Karpas-422 (cell line): ENCODE data around the gene RETSAT. TPM values are rescaled to one million over a fixed set of nuclear protein-coding genes. Genes with fewer than 3 reads are reported as not detected.
"Not testable (repeated sequence)": the region's sequence is repeated elsewhere in the genome, so short reads cannot be mapped to it uniquely, and the experiment has no call there.

Experiments
- DNase-seq: peaks from one replicate; pipeline ENCODE4 v3.0.0-alpha.2; 2015
- H2AFZ ChIP-seq: fragments of 200-600 bp; sonication (generic); 2 replicates; pipeline ENCODE4 v1.6.1; 2014; ENCODE audit warnings: antibody characterized with exemption, low read length, mixed read lengths
- H3K27ac ChIP-seq: fragments of 200-600 bp; sonication (generic); 2 replicates; pipeline ENCODE4 v1.5.1; 2014; ENCODE audit warnings: mild to moderate bottlenecking, low read length, moderate library complexity
- H3K27me3 ChIP-seq: fragments of 200-600 bp; sonication (generic); 2 replicates; pipeline ENCODE4 v1.6.1; 2014; ENCODE audit warnings: low read length, mixed read lengths
- H3K36me3 ChIP-seq: fragments of 200-600 bp; sonication (generic); 2 replicates; pipeline ENCODE4 v1.6.1; 2014; ENCODE audit warnings: low read length, mixed read lengths; ENCODE audit not compliant: insufficient read depth
- H3K4me1 ChIP-seq: fragments of 200-600 bp; sonication (generic); 2 replicates; pipeline ENCODE4 v1.6.1; 2014; ENCODE audit warnings: mild to moderate bottlenecking, low read length, mixed read lengths
- H3K4me2 ChIP-seq: fragments of 200-600 bp; sonication (generic); 2 replicates; pipeline ENCODE4 v1.6.1; 2014; ENCODE audit warnings: low read length, low read depth, mild to moderate bottlenecking; ENCODE audit not compliant: poor library complexity, severe bottlenecking
- H3K4me3 ChIP-seq: fragments of 200-600 bp; sonication (generic); 2 replicates; pipeline ENCODE4 v1.5.1; 2014; ENCODE audit warnings: mild to moderate bottlenecking, antibody characterized with exemption, low read length, mixed read lengths
- H3K79me2 ChIP-seq: fragments of 200-600 bp; sonication (generic); 2 replicates; pipeline ENCODE4 v1.6.1; 2014; ENCODE audit warnings: mild to moderate bottlenecking, low read length, mixed read lengths
- H3K9ac ChIP-seq: fragments of 200-600 bp; sonication (generic); 2 replicates; pipeline ENCODE4 v1.6.0; 2014; ENCODE audit warnings: low read length
- H3K9me2 ChIP-seq: fragments of 200-600 bp; sonication (generic), shearing (Covaris generic); replicated peaks from 2 replicates; pipeline ENCODE4 v1.6.0; 2014; ENCODE audit warnings: mild to moderate bottlenecking, low read length, moderate library complexity; ENCODE audit not compliant: insufficient read depth
- H3K9me3 ChIP-seq: fragments of 300-700, 200-600 bp; sonication (generic); 2 replicates; pipeline ENCODE4 v1.6.1; 2014; ENCODE audit warnings: low read length, mixed read lengths
- H4K20me1 ChIP-seq: fragments of 200-600 bp; sonication (generic); 2 replicates; pipeline ENCODE4 v1.6.1; 2014; ENCODE audit warnings: mild to moderate bottlenecking, antibody characterized with exemption, low read length, low read depth; ENCODE audit not compliant: insufficient read depth
- total RNA-seq: library from RNA; depleted of rRNA; stranded (reverse); fragments of >200 nt; shearing (Covaris generic); gene quantifications from 2 replicates; pipeline ENCODE4 v1.2.3, GENCODE V29; 2014; ENCODE audit warnings: low replicate concordance

RETSAT gene
- total RNA-seq, 1 experiment from 2014 or later, result 21.6 TPM

DNA sequence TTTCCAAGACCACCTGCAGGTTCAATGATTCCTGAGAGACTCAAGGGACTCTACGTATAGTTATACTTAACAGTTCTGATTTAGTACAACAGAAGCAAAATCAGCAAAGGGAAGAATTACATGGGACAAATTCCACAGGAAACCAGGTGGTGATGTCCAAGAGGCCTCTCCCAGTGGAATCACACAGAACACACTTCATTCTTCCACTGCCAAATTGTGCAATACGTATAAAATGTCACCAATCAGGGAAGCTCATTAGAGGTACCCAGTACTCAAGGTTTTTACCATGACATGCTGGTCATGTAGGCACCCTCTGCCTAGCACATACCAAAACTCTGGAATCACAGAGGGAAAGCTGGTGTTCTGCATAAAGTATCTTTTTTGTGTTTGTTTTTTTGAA is 33.4 kb upstream of the RETSAT start:
- DNase-seq, result no peak
- no peak overlapping the region for H3K4me3 ChIP-seq
- H3K9me3 ChIP-seq, result no peaks in the 10 kb centered on the region
- H3K36me3 ChIP-seq, result no peaks in the 10 kb centered on the region
- H3K27ac ChIP-seq, result no peak overlapping the region
- no peaks in the 10 kb centered on the region for H3K79me2 ChIP-seq
- H2AFZ ChIP-seq, result no peak overlapping the region
- no peaks in the 10 kb centered on the region for H4K20me1 ChIP-seq
- H3K27me3 ChIP-seq, result no peaks in the 10 kb centered on the region
- no peak overlapping the region for H3K4me2 ChIP-seq
- H3K9ac ChIP-seq, result no peak overlapping the region
- H3K9me2 ChIP-seq, result no peaks in the 10 kb centered on the region
- no peaks in the 10 kb centered on the region for H3K4me1 ChIP-seq

DNA sequence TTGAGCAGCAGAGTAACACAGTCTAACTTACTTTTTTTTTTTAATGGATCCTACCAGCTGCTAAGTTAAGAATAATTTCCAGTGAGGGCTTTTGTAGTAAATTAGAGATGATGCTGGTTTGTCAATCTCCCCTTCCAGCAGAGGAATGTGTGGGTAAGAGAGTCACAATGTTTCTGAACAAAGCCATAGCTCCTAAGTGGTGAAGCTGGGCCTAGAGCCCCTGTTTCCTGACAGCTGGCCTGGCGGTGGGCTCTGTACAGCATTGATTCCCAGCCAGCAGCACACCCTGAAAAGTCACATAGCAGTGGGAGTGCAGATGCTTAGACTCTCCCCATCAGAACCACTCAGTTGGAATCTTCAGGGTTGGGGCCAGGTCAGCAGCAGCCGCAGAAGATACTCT is 31.4 kb upstream of the RETSAT start:
- no peak overlapping the region for H3K27ac ChIP-seq
- H3K4me1 ChIP-seq, result no peaks in the 10 kb centered on the region
- no peak overlapping the region for H3K4me3 ChIP-seq
- H3K9ac ChIP-seq, result no peak overlapping the region
- H2AFZ ChIP-seq, result no peak overlapping the region
- H3K79me2 ChIP-seq, result no peaks in the 10 kb centered on the region
- no peaks in the 10 kb centered on the region for H3K27me3 ChIP-seq
- H3K9me3 ChIP-seq, result no peaks in the 10 kb centered on the region
- no peaks in the 10 kb centered on the region for H3K36me3 ChIP-seq
- H3K9me2 ChIP-seq, result no peaks in the 10 kb centered on the region
- no peak for DNase-seq
- no peaks in the 10 kb centered on the region for H4K20me1 ChIP-seq
- H3K4me2 ChIP-seq, result no peak overlapping the region

DNA sequence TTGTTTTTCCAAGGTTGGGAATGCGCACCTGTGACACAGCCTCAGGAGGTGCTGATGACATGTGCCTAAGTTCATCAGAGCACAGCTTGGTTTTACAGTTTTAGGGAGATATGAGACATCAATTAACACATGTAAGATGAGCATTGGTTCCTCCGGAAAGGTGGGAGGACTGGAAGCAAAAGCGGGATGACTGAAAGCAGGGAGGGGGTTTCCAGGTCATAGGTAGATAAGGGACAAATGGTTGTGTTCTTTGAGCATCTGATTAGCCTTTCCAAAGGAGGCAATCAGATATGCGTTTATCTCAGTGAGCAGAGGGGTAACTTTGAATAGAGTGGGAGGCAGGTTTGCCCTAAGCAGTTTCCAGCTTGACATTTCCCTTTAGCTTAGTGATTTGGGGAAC is 29.5 kb upstream of the RETSAT start:
- Histone ChIP-seq H3K79me2 (no peaks in the 10 kb centered on the region), H3K27me3 (no peaks in the 10 kb centered on the region), H3K4me2 (no peak overlapping the region), H4K20me1 (no peaks in the 10 kb centered on the region), H3K9me2 (no peaks in the 10 kb centered on the region), H2AFZ (no peak overlapping the region), H3K9me3 (no peaks in the 10 kb centered on the region), H3K4me3 (no peak overlapping the region), H3K4me1 (no peaks in the 10 kb centered on the region), H3K36me3 (peaks cover 9% of the 10 kb centered on the region), H3K27ac (no peak overlapping the region), H3K9ac (no peak overlapping the region)
- no peak for DNase-seq

DNA sequence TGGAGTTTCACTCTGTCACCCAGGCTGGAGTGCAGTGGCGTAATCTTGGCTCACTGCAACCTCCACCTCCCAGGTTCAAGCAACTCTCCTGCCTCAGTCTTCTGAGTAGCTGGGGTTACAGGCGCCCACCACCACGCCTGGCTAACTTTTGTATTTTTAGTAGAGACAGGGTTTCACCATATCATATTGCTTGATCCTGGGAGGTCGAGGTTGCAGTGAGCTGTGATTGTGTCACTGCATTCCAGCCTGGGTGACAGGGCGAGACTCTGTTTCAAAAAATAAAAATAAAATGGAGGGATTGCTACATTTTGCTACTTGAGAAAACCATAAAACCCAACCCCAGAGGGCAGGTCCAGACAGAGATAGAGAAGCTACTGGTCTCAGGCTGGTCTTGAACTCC is 28.8 kb upstream of the RETSAT start:
- H3K4me3 ChIP-seq, H3K36me3 ChIP-seq, H4K20me1 ChIP-seq, DNase-seq, H3K9me3 ChIP-seq, H3K9ac ChIP-seq, H3K27me3 ChIP-seq, H3K79me2 ChIP-seq, H3K4me1 ChIP-seq, H3K9me2 ChIP-seq, H2AFZ ChIP-seq, H3K27ac ChIP-seq, H3K4me2 ChIP-seq: not testable (repeated sequence)

DNA sequence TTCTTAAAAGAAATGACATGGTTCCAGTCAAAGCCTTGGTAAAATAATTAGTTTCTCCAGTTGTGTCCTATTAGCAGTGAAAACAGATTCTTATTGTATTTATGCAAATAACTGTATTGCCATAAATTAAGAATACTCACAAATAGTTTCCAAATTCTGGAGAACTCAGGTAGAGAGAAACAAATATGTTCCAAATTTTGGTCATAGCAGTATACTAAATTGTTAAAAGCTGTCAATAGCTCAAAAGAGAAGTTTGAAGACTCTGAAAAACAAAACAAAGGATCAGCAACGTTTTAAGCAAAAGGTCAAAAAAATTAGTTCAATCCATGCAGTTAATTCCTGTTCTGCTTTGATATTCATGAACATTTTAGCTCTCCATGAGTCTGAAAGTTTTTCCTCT is 25.7 kb upstream of the RETSAT start:
- Histone ChIP-seq H3K4me3 (no peak overlapping the region), H3K4me2 (no peak overlapping the region), H3K9me2 (no peaks in the 10 kb centered on the region), H3K4me1 (no peaks in the 10 kb centered on the region), H4K20me1 (no peaks in the 10 kb centered on the region), H3K27ac (no peak overlapping the region), H3K79me2 (no peaks in the 10 kb centered on the region), H3K27me3 (no peaks in the 10 kb centered on the region), H3K9me3 (no peaks in the 10 kb centered on the region), H2AFZ (no peak overlapping the region), H3K9ac (no peak overlapping the region), H3K36me3 (peaks cover 15% of the 10 kb centered on the region)
- DNase-seq, result no peak

DNA sequence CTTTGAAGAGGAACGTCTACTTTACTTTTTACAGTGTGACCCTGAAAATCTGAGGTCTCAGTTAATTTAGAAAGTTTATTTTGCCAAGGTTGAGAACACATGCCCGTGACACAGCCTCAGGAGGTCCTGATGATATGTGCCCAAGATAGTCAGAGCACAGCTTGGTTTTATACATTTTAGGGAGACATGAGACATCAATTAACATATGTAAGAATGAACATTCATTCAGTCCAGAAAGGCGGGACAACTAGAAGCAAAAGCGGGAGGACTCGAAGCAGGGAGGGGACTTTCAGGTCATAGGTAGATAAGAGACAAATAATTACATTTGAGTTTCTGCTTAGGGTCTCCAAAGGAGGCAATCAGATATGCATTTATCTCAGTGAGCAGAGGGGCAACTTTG is 23.9 kb upstream of the RETSAT start:
- H3K36me3 ChIP-seq, result peaks cover 15% of the 10 kb centered on the region
- H3K4me3 ChIP-seq, result no peak overlapping the region
- no peak for DNase-seq
- H4K20me1 ChIP-seq, result no peaks in the 10 kb centered on the region
- no peaks in the 10 kb centered on the region for H3K9me2 ChIP-seq
- H3K4me1 ChIP-seq, result no peaks in the 10 kb centered on the region
- no peaks in the 10 kb centered on the region for H3K79me2 ChIP-seq
- H3K27ac ChIP-seq, result no peak overlapping the region
- H3K4me2 ChIP-seq, result no peak overlapping the region
- H3K9ac ChIP-seq, result no peak overlapping the region
- H2AFZ ChIP-seq, result no peak overlapping the region
- H3K27me3 ChIP-seq, result no peaks in the 10 kb centered on the region
- H3K9me3 ChIP-seq, result no peaks in the 10 kb centered on the region

DNA sequence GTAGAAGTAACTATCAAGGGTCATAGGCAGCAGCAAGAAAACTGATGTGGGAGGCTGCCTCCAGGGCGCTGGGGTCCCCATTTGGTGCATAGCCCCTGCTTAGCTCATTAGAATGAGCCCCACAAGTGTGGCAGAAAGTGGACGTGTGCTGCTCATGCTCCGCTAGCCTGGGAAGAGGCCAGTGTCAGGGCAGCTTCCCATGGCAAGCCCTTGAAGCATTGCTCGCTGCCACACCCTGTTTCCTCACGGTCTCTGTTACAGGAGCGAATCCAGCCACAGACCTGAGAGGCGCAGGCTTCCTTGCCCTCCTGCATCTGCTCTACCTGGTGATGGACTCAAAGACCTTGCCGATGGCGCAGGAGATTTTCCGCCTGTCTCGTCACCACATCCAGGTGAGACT is 22.8 kb upstream of the RETSAT start:
- H3K9me2 ChIP-seq, result no peaks in the 10 kb centered on the region
- no peak for DNase-seq
- H3K4me2 ChIP-seq, result no peak overlapping the region
- H3K9ac ChIP-seq, result no peak overlapping the region
- no peaks in the 10 kb centered on the region for H3K79me2 ChIP-seq
- peaks cover 15% of the 10 kb centered on the region for H3K36me3 ChIP-seq
- no peak overlapping the region for H3K27ac ChIP-seq
- H3K4me3 ChIP-seq, result no peak overlapping the region
- no peaks in the 10 kb centered on the region for H4K20me1 ChIP-seq
- no peaks in the 10 kb centered on the region for H3K27me3 ChIP-seq
- no peaks in the 10 kb centered on the region for H3K9me3 ChIP-seq
- H2AFZ ChIP-seq, result no peak overlapping the region
- H3K4me1 ChIP-seq, result no peaks in the 10 kb centered on the region

DNA sequence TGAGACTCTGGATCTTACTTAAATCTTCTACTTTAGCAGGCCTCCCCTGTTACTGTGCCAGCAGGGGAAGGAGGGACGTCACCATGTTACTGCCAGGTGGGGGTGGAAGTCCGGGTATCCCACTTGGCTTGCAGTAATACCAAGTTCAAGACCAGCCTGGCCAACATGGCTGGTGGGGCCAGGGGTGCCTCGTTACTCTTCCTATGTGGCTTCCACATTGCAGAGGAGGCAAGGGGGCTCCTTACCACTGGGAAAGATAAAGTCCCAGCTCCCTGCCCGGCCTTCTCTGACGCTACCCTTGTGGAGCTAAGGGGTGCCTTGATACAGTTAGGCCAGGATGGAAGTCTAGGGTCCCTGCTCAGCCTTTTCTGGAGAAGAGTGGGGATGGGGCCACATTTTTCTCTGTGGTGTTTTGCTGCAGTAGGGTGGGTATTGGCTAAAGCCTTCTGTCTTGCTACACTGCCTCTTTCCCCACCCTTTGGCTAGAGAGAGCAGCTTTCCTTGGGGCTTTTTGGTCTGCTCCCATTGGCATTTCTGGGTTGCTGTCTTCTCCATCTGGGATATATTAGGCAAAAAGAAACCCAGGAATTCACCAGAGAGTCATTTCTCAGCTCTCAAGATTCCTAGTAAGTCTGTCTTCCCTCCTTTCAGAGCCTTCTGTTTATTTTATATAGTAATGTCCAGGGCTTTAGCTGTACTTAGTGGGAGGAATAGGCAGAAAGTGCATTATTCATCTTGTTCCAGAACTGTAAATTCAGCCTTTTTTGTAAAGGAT is 22.1 kb upstream of the RETSAT start:
- Histone ChIP-seq H3K36me3 (peaks cover 15% of the 10 kb centered on the region), H3K9me2 (no peaks in the 10 kb centered on the region), H3K27ac (no peak overlapping the region), H3K4me2 (no peak overlapping the region), H3K4me1 (no peaks in the 10 kb centered on the region), H3K79me2 (no peaks in the 10 kb centered on the region), H3K27me3 (no peaks in the 10 kb centered on the region), H4K20me1 (no peaks in the 10 kb centered on the region), H3K4me3 (no peak overlapping the region), H2AFZ (no peak overlapping the region), H3K9me3 (no peaks in the 10 kb centered on the region), H3K9ac (no peak overlapping the region)
- DNase-seq, result no peak
